ENCODE results near the gene HSPG2. TPM values are rescaled to one million over a fixed set of nuclear protein-coding genes. Genes with fewer than 3 reads are reported as not detected.
"Not testable (repeated sequence)": the region's sequence is repeated elsewhere in the genome, so short reads cannot be mapped to it uniquely, and the experiment has no call there.

Gene HSPG2
- total and polyA plus RNA-seq, 10 donors, result 14.4 to 395 (median 151) TPM

GRCh38 chr1:21793104-21793503 is 144.0 kb downstream of the HSPG2 start:
- peaks cover 0 to 12% (median 3%) of the 10 kb centered on the region in 6 donors for H3K4me1 ChIP-seq
- DNase-seq, result no peak
- no peaks in the 10 kb centered on the region for H3K36me3 ChIP-seq
- no peak overlapping the region for H3K4me3 ChIP-seq
- peaks cover 0 to 18% (median 12%) of the 10 kb centered on the region in 8 donors for H3K9me3 ChIP-seq
- TF ChIP-seq POLR2AphosphoS5 (IDR thresholded peaks at IDR 0.05), result no peak
- TF ChIP-seq POLR2A (IDR thresholded peaks at IDR 0.05), result no peak
- no peak for TF ChIP-seq CTCF (IDR thresholded peaks at IDR 0.05 in 8 of 11, conservative IDR thresholded peaks at IDR 0.05 in 3 of 11)
- H3K27ac ChIP-seq, result no peak overlapping the region
- 84 to 88% (median 86%) methylated on average over 2 of the region's 2 CpGs for WGBS, 5 donors
- intact Hi-C loops (cut with DNase I; ENCODE audit: low total_unique reads), result no loop called here
- no peaks in the 10 kb centered on the region for H3K27me3 ChIP-seq (replicated peaks in 1 of 7)

GRCh38 chr1:21786640-21787039 is 150.5 kb downstream of the HSPG2 start:
- Histone ChIP-seq H3K4me3 (no peak overlapping the region), H3K36me3 (no peaks in the 10 kb centered on the region), H3K4me1 (peaks cover 0 to 23% (median 12%) of the 10 kb centered on the region in 6 donors), H3K27me3 (replicated peaks in 1 of 7) (no peaks in the 10 kb centered on the region), H3K9me3 (no peaks in the 10 kb centered on the region), H3K27ac (no peak overlapping the region)
- DNase-seq, result no peak
- TF ChIP-seq POLR2AphosphoS5 (IDR thresholded peaks at IDR 0.05) (no peak), CTCF (IDR thresholded peaks at IDR 0.05 in 8 of 11, conservative IDR thresholded peaks at IDR 0.05 in 3 of 11) (no peak), POLR2A (IDR thresholded peaks at IDR 0.05) (no peak)
- 73 to 92% (median 91%) methylated on average over 2 of the region's 2 CpGs for WGBS, 5 donors
- intact Hi-C loops (cut with DNase I; ENCODE audit: low total_unique reads), result no loop called here

DNA sequence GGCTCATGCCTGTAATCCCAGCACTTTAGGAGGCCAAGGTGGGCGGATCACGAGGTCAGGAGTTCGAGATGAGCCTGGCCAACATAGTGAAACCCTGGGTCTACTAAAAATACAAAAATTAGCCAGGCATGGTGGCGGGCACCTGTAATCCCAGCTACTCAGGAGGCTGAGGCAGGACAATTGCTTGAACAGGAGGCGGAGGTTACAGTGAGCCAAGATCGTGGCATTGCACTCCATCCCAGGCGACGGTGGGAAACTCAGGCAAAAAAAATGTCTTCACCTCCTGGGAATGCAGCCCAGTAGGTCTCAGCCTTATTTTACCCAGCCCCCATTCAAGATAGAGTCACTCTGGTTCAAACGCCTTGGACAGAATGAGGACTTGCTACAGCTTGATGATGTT is 151.3 kb downstream of the HSPG2 start:
- H3K36me3 ChIP-seq; DNase-seq; H3K27ac ChIP-seq; intact Hi-C loops (cut with DNase I; ENCODE audit: low total_unique reads); H3K27me3 ChIP-seq (replicated peaks in 1 of 7); H3K9me3 ChIP-seq; H3K4me3 ChIP-seq: not testable (repeated sequence)
- WGBS, 5 donors, result 90 to 94% (median 92%) methylated on average over 9 of the region's 9 CpGs
- peaks cover 6 to 26% (median 19%) of the 10 kb centered on the region in 6 donors for H3K4me1 ChIP-seq

DNA sequence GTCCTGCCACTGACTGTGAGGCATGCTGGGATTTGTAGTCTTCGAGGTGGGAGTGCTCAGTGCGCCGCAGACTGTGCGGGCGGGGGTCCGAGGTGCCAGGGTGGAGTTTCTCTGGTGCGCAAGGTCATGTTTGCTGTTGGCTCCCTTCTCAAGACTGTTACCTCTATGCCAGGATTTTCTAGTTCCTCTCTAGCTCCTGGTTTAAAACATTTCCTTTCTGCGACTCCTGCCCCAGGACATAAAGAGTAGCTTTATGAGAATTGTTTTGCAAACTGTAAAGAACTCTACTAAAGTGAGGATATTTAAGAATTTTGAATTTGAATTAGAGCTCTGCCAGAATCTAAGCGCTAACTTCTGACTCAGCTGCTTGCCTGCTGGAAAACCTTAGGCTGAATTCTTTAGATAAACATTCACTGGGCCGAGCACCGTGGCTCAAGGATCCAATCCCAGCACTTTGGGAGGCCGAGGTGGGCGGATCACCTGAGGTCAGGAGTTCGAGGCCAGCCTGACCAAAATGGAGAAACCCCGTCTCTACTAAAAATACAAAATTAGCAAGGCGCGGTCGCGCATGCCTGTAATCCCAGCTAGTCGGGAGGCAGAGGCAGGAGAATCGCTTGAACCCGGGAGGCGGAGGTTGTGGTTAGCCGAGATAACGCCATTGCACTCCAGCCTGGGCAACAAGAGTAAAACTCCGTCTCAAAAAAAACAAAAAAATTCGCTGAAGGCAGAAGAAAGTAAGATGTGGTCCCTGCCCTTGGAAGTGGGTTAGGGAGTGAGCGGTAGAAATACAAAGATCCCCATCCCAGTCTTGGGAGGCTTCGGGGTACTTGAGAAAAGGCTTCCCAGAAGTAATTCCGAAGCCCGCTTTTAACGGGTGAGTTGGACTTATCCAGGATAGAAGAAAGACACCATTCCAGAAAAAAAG is 153.2 kb downstream of the HSPG2 start:
- H3K9me3 ChIP-seq, result no peaks in the 10 kb centered on the region
- no peaks in the 10 kb centered on the region for H3K27me3 ChIP-seq (replicated peaks in 1 of 7)
- WGBS, 5 donors, result 61 to 72% (median 62%) methylated on average over 26 to 32 of the region's 32 CpGs
- TF ChIP-seq POLR2A (IDR thresholded peaks at IDR 0.05), result no peak
- TF ChIP-seq POLR2AphosphoS5 (IDR thresholded peaks at IDR 0.05), result no peak
- TF ChIP-seq CTCF (IDR thresholded peaks at IDR 0.05 in 8 of 11, conservative IDR thresholded peaks at IDR 0.05 in 3 of 11), result no peak
- peak; percentile 82 for DNase-seq
- no peaks in the 10 kb centered on the region for H3K36me3 ChIP-seq
- H3K4me1 ChIP-seq, result peaks cover 21 to 44% (median 37%) of the 10 kb centered on the region in 6 donors
- peak overlapping the region; percentile 95 to 100 (median 100) for H3K27ac ChIP-seq
- H3K4me3 ChIP-seq, result peak overlapping the region; percentile 62 to 100 (median 98)
- intact Hi-C loops (cut with DNase I; ENCODE audit: low total_unique reads), result no loop called here

All from spleen (tissue), 11 donors.